GM12872 (cell line): Measurements from ENCODE around the gene SLC7A1.

ENCODE experiments used
- CTCF ChIP-seq: IDR thresholded peaks from 3 replicates; pipeline ENCODE4 v1.5.1; 2011; ENCODE audit warnings: low read depth, mild to moderate bottlenecking, low read length, moderate library complexity; ENCODE audit not compliant: insufficient read depth

The SLC7A1 gene

GRCh38 chr13:29503041-29503837, 92.2 kb downstream of the SLC7A1 start:
- TF ChIP-seq CTCF: no peak

- no peak for TF ChIP-seq CTCF
Observed at GRCh38 chr13:29502391-29503008, 93.0 kb downstream of the SLC7A1 start.

GRCh38 chr13:29501674-29502073, 93.8 kb downstream of the SLC7A1 start:
- no peak for TF ChIP-seq CTCF

- no peak for TF ChIP-seq CTCF
Observed at GRCh38 chr13:29500386-29500785, 95.1 kb downstream of the SLC7A1 start.

GRCh38 chr13:29499506-29500165, 95.9 kb downstream of the SLC7A1 start:
- TF ChIP-seq CTCF: no peak

- no peak for TF ChIP-seq CTCF
Observed at GRCh38 chr13:29498426-29499040, 97.0 kb downstream of the SLC7A1 start.

GRCh38 chr13:29497137-29497654, 98.3 kb downstream of the SLC7A1 start:
- no peak for TF ChIP-seq CTCF
